H1 (cell line): ENCODE measurements around the gene SLAMF1. TPM values are rescaled to one million over a fixed set of nuclear protein-coding genes. Genes with fewer than 3 reads are reported as not detected.

Experiments used
- POU5F1 ChIP-seq: IDR thresholded peaks from 2 replicates; pipeline ENCODE4 v1.6.1; 2011; ENCODE audit warnings: low read depth, mild to moderate bottlenecking, low read length, moderate library complexity
- SAP30 ChIP-seq: fragments of 300-600 bp; sonication (generic); IDR thresholded peaks from 2 replicates; pipeline ENCODE4 v1.7.1; 2012; ENCODE audit warnings: low read length, moderate library complexity, mild to moderate bottlenecking, inconsistent platforms; ENCODE audit not compliant: insufficient read depth, insufficient replicate concordance
- SIRT6 ChIP-seq: IDR thresholded peaks from one replicate; pipeline ENCODE4 v1.7.1; 2012; ENCODE audit warnings: low read length, inconsistent platforms
- SIX5 ChIP-seq: IDR thresholded peaks from 2 replicates; pipeline ENCODE4 v1.6.1; 2011; ENCODE audit warnings: mild to moderate bottlenecking, low read depth, low read length
- polyA plus RNA-seq, 7 experiments: library from polyadenylated mRNA; depleted of rRNA in 3 of 7; stranded (reverse) in 5 of 7; unstranded in 2 of 7; fragments of >200 nt in 5 of 7; fragments of 200-250 nt in 2 of 7; gene quantifications; 1 replicate in 5 of 7; 2 replicates in 1 of 7; 4 replicates in 1 of 7; pipeline versions ENCODE4 v1.2.1 to v1.2.3, GENCODE V29; 2011 to 2013; ENCODE audit warnings: missing spikeins in 2 of 7, mixed read lengths in 2 of 7
- total RNA-seq: library from RNA; stranded (reverse); fragmentation: NEBNext Ultra II Directional; extraction: Animal tissue kit (Norgen Biotek cat#: 25700); gene quantifications from 2 replicates; pipeline ENCODE4 v1.2.1, GENCODE V29; 2021
- TF ChIP-seq, protein P1 (sequence below): IDR thresholded peaks from 2 replicates; pipeline ENCODE4 v1.6.1; 2011; ENCODE audit warnings: low read length, improper control_type of control experiment

Gene SLAMF1
- total and polyA plus RNA-seq, 2 of the 8 experiments (the other 6 are each of a cell fraction or from before 2014, with no cell fraction given) = not detected

DNA sequence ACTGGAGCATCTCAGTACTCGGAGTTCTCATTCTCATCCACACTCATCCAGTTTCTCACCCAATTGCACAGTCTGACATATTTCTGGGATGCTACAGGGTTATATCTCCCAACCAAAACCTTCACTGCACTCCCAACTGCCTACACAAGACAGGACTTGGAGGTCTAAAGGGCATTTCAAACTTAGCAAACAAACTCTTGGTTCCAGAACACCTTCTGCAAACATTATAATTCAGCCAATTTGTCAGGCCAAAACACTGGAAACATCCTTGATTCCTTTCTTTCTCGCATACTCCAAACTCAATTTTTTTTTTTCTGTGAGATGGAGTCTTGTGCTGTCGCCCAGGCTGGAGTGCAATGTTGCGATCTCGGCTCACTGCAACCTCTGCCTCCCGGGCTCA is 7.9 kb downstream of the SLAMF1 start (continued):
- TF ChIP-seq SIRT6 (no peak), POU5F1 (no peak), SIX5 (no peak), SAP30 (no peak)
- TF ChIP-seq, protein P1, sequence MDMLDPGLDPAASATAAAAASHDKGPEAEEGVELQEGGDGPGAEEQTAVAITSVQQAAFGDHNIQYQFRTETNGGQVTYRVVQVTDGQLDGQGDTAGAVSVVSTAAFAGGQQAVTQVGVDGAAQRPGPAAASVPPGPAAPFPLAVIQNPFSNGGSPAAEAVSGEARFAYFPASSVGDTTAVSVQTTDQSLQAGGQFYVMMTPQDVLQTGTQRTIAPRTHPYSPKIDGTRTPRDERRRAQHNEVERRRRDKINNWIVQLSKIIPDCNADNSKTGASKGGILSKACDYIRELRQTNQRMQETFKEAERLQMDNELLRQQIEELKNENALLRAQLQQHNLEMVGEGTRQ = no peak
